ENCODE results near the gene RNF183.

RNF183 gene

GRCh38 chr9:113306566-113306965 lies 3.4 kb upstream of the RNF183 start:
- no peak for ATAC-seq

GRCh38 chr9:113301548-113301947 lies 1.6 kb downstream of the RNF183 start:
- ATAC-seq = no peak
- TF ChIP-seq, protein P1, sequence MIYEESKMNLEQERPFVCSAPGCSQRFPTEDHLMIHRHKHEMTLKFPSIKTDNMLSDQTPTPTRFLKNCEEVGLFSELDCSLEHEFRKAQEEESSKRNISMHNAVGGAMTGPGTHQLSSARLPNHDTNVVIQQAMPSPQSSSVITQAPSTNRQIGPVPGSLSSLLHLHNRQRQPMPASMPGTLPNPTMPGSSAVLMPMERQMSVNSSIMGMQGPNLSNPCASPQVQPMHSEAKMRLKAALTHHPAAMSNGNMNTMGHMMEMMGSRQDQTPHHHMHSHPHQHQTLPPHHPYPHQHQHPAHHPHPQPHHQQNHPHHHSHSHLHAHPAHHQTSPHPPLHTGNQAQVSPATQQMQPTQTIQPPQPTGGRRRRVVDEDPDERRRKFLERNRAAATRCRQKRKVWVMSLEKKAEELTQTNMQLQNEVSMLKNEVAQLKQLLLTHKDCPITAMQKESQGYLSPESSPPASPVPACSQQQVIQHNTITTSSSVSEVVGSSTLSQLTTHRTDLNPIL (CRISPR knock-in tag; IDR thresholded peaks at IDR 0.05; ENCODE audit: low read depth) = no peak
- TF ChIP-seq CSDC2 (CRISPR knock-in tag; IDR thresholded peaks at IDR 0.05) = no peak
- TF ChIP-seq OSR1 (CRISPR knock-in tag; IDR thresholded peaks at IDR 0.05) = no peak
- TF ChIP-seq ESRRG (CRISPR knock-in tag; IDR thresholded peaks at IDR 0.05) = no peak
- no peak for TF ChIP-seq TOX (CRISPR knock-in tag; IDR thresholded peaks at IDR 0.05; ENCODE audit: borderline replicate concordance)
- no peak for TF ChIP-seq GLIS3 (CRISPR knock-in tag; IDR thresholded peaks at IDR 0.05)
- no peak for TF ChIP-seq BACH2 (CRISPR knock-in tag; IDR thresholded peaks at IDR 0.05; ENCODE audit: borderline replicate concordance)
- no peak for TF ChIP-seq TCF4 (CRISPR knock-in tag; IDR thresholded peaks at IDR 0.05; ENCODE audit: borderline replicate concordance)
- TF ChIP-seq ARNTL (CRISPR knock-in tag; IDR thresholded peaks at IDR 0.05; ENCODE audit: borderline replicate concordance, low read depth) = no peak
- no peak for TF ChIP-seq ZC3H10 (CRISPR knock-in tag; IDR thresholded peaks at IDR 0.05)
- TF ChIP-seq, protein P2, sequence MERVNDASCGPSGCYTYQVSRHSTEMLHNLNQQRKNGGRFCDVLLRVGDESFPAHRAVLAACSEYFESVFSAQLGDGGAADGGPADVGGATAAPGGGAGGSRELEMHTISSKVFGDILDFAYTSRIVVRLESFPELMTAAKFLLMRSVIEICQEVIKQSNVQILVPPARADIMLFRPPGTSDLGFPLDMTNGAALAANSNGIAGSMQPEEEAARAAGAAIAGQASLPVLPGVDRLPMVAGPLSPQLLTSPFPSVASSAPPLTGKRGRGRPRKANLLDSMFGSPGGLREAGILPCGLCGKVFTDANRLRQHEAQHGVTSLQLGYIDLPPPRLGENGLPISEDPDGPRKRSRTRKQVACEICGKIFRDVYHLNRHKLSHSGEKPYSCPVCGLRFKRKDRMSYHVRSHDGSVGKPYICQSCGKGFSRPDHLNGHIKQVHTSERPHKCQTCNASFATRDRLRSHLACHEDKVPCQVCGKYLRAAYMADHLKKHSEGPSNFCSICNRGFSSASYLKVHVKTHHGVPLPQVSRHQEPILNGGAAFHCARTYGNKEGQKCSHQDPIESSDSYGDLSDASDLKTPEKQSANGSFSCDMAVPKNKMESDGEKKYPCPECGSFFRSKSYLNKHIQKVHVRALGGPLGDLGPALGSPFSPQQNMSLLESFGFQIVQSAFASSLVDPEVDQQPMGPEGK (CRISPR knock-in tag; IDR thresholded peaks at IDR 0.05; ENCODE audit: borderline replicate concordance) = no peak
- TF ChIP-seq ZNF8 (CRISPR knock-in tag; IDR thresholded peaks at IDR 0.05) = no peak
- TF ChIP-seq PPARA (CRISPR knock-in tag; IDR thresholded peaks at IDR 0.05; ENCODE audit: borderline replicate concordance) = no peak
- TF ChIP-seq ZFP30 (CRISPR knock-in tag; IDR thresholded peaks at IDR 0.05) = no peak
- no peak for TF ChIP-seq ISL1 (CRISPR knock-in tag; IDR thresholded peaks at IDR 0.05)
- TF ChIP-seq ZNF565 (CRISPR knock-in tag; conservative IDR thresholded peaks at IDR 0.05; ENCODE audit: low read depth) = no peak
- TF ChIP-seq, protein P3, sequence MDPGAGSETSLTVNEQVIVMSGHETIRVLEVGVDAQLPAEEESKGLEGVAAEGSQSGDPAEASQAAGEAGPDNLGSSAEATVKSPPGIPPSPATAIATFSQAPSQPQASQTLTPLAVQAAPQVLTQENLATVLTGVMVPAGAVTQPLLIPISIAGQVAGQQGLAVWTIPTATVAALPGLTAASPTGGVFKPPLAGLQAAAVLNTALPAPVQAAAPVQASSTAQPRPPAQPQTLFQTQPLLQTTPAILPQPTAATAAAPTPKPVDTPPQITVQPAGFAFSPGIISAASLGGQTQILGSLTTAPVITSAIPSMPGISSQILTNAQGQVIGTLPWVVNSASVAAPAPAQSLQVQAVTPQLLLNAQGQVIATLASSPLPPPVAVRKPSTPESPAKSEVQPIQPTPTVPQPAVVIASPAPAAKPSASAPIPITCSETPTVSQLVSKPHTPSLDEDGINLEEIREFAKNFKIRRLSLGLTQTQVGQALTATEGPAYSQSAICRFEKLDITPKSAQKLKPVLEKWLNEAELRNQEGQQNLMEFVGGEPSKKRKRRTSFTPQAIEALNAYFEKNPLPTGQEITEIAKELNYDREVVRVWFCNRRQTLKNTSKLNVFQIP (CRISPR knock-in tag; IDR thresholded peaks at IDR 0.05; ENCODE audit: borderline replicate concordance, low read depth) = no peak
- TF ChIP-seq SNAI2 (CRISPR knock-in tag; IDR thresholded peaks at IDR 0.05) = no peak

More at GRCh38 chr9:113306566-113306965, 3.4 kb upstream of the RNF183 start:
- TF ChIP-seq CSRNP3 (CRISPR knock-in tag; IDR thresholded peaks at IDR 0.05) (no peak), ZNF565 (CRISPR knock-in tag; conservative IDR thresholded peaks at IDR 0.05; ENCODE audit: low read depth) (no peak), PPARA (CRISPR knock-in tag; IDR thresholded peaks at IDR 0.05; ENCODE audit: borderline replicate concordance) (no peak), ARNTL (CRISPR knock-in tag; IDR thresholded peaks at IDR 0.05; ENCODE audit: borderline replicate concordance, low read depth) (no peak), ISL1 (CRISPR knock-in tag; IDR thresholded peaks at IDR 0.05) (no peak), ZFP30 (CRISPR knock-in tag; IDR thresholded peaks at IDR 0.05) (no peak), ZC3H10 (CRISPR knock-in tag; IDR thresholded peaks at IDR 0.05) (no peak), TOX (CRISPR knock-in tag; IDR thresholded peaks at IDR 0.05; ENCODE audit: borderline replicate concordance) (no peak), ZFP3 (CRISPR knock-in tag; IDR thresholded peaks at IDR 0.05) (no peak)
- TF ChIP-seq, protein P3 (CRISPR knock-in tag; IDR thresholded peaks at IDR 0.05; ENCODE audit: borderline replicate concordance, low read depth) = no peak
- TF ChIP-seq, protein P1 (CRISPR knock-in tag; IDR thresholded peaks at IDR 0.05; ENCODE audit: low read depth) = no peak
- TF ChIP-seq, protein P4, sequence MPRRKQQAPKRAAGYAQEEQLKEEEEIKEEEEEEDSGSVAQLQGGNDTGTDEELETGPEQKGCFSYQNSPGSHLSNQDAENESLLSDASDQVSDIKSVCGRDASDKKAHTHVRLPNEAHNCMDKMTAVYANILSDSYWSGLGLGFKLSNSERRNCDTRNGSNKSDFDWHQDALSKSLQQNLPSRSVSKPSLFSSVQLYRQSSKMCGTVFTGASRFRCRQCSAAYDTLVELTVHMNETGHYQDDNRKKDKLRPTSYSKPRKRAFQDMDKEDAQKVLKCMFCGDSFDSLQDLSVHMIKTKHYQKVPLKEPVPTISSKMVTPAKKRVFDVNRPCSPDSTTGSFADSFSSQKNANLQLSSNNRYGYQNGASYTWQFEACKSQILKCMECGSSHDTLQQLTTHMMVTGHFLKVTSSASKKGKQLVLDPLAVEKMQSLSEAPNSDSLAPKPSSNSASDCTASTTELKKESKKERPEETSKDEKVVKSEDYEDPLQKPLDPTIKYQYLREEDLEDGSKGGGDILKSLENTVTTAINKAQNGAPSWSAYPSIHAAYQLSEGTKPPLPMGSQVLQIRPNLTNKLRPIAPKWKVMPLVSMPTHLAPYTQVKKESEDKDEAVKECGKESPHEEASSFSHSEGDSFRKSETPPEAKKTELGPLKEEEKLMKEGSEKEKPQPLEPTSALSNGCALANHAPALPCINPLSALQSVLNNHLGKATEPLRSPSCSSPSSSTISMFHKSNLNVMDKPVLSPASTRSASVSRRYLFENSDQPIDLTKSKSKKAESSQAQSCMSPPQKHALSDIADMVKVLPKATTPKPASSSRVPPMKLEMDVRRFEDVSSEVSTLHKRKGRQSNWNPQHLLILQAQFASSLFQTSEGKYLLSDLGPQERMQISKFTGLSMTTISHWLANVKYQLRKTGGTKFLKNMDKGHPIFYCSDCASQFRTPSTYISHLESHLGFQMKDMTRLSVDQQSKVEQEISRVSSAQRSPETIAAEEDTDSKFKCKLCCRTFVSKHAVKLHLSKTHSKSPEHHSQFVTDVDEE (CRISPR knock-in tag; IDR thresholded peaks at IDR 0.05) = no peak
